ENCODE measurements around the gene TF.

TF gene

GRCh38 chr3:133747373-133747772 lies 1.2 kb downstream of the TF start:
- DNase-seq (ENCODE audit: low read depth), result no peak

GRCh38 chr3:133747907-133748639 lies 1.9 kb downstream of the TF start:
- no peak for DNase-seq (ENCODE audit: low read depth)

GRCh38 chr3:133749427-133750258 lies 3.5 kb downstream of the TF start:
- DNase-seq (ENCODE audit: low read depth), result no peak

- no peak for DNase-seq (ENCODE audit: low read depth)
Observed at GRCh38 chr3:133750259-133750656, 4.1 kb downstream of the TF start.

- DNase-seq (ENCODE audit: low read depth), result no peak
Observed at GRCh38 chr3:133753107-133753778, 7.0 kb downstream of the TF start.

- no peak for DNase-seq (ENCODE audit: low read depth)
Observed at GRCh38 chr3:133753779-133754164, 7.6 kb downstream of the TF start.

GRCh38 chr3:133754455-133754854 lies 8.3 kb downstream of the TF start:
- no peak for DNase-seq (ENCODE audit: low read depth)

GRCh38 chr3:133754973-133755828 lies 9.0 kb downstream of the TF start:
- DNase-seq (ENCODE audit: low read depth), result no peak

- no peak for DNase-seq (ENCODE audit: low read depth)
Observed at GRCh38 chr3:133756716-133757694, 10.8 kb downstream of the TF start.

GRCh38 chr3:133757701-133758567 lies 11.7 kb downstream of the TF start:
- no peak for DNase-seq (ENCODE audit: low read depth)

GRCh38 chr3:133758568-133758928 lies 12.4 kb downstream of the TF start:
- no peak for DNase-seq (ENCODE audit: low read depth)

- DNase-seq (ENCODE audit: low read depth), result no peak
Observed at GRCh38 chr3:133758964-133759739, 13.0 kb downstream of the TF start.

GRCh38 chr3:133759740-133760305 lies 13.6 kb downstream of the TF start:
- DNase-seq (ENCODE audit: low read depth), result no peak

GRCh38 chr3:133760916-133761315 lies 14.7 kb downstream of the TF start:
- no peak for DNase-seq (ENCODE audit: low read depth)

GRCh38 chr3:133761605-133762484 lies 15.7 kb downstream of the TF start:
- DNase-seq (ENCODE audit: low read depth), result no peak

- no peak for DNase-seq (ENCODE audit: low read depth)
Observed at GRCh38 chr3:133762539-133762938, 16.3 kb downstream of the TF start.

GRCh38 chr3:133763797-133764683 lies 17.8 kb downstream of the TF start:
- no peak for DNase-seq (ENCODE audit: low read depth)
